GM12892 (cell line): ENCODE results near the gene RPL15.

ENCODE experiments used
- POLR2A ChIP-seq: IDR thresholded peaks from 2 replicates; pipeline ENCODE4 v1.6.1; 2011; ENCODE audit warnings: low read depth, low read length, control low read depth
- POLR2AphosphoS5 ChIP-seq: IDR thresholded peaks from 2 replicates; pipeline ENCODE4 v1.6.1; 2011; ENCODE audit warnings: low read depth, low read length, control low read depth
- TAF1 ChIP-seq: IDR thresholded peaks from 2 replicates; pipeline ENCODE4 v1.6.1; 2011; ENCODE audit warnings: low read depth, mild to moderate bottlenecking, control low read depth, low read length, borderline replicate concordance

GRCh38 chr3:23950293-23950692 is 33.4 kb downstream of the RPL15 start:
- no peak for TF ChIP-seq POLR2A
- TF ChIP-seq POLR2AphosphoS5: no peak
- TF ChIP-seq TAF1: no peak
